Neural progenitor cell (in vitro differentiated cells): ENCODE measurements around the gene HSF2.
A peak's percentile ranks its signal among the peaks of the same experiment; 100 is the strongest.

Experiments
- CTCF ChIP-seq: fragments of 200-600 bp; sonication (generic); IDR thresholded peaks from 2 replicates; pipeline ENCODE4 v1.5.1; 2017; ENCODE audit warnings: antibody characterized with exemption, mild to moderate bottlenecking
- EZH2phosphoT487 ChIP-seq: fragments of 200-600 bp; sonication (generic); IDR thresholded peaks from 2 replicates; pipeline ENCODE4 v1.6.1; 2017; ENCODE audit warnings: antibody characterized with exemption

- peak; percentile 82 for TF ChIP-seq CTCF
- TF ChIP-seq EZH2phosphoT487, result no peak
Observed at GRCh38 chr6:122381494-122382265, 17.8 kb upstream of the HSF2 start.
